Hippocampal formation (tissue), 2 donors: ENCODE measurements around the gene VCL.
"Not testable (repeated sequence)": the region's sequence is repeated elsewhere in the genome, so short reads cannot be mapped to it uniquely, and the experiment has no call there.

Experiments used
- DNase-seq, 2 donors: peaks; one replicate each; lab custom pipeline; 2025; lab: John Stamatoyannopoulos, UW

Gene VCL

DNA sequence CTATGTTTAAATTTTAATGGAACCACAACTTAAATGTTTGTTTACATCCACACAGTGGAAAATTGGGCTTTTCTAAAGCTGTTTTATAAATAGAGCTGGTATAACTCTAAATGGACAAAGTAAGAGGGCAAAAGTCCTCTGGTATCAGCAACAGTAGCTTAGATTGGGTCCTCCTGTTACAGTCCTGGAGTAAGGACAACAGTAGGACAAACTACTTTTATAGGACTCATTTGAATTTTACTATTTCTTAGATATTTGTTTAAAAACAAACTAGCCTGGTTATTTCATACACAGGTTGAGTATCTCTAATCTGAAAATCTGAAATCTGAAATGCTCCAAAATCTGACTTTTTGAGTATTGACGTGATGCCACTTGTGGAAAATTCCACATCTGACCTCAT is 8.4 kb downstream of the VCL start:
- DNase-seq = no peak

GRCh38 chr10:74008212-74008731 is 10.4 kb downstream of the VCL start:
- no peak for DNase-seq

GRCh38 chr10:74011017-74011416 is 13.1 kb downstream of the VCL start:
- no peak for DNase-seq

DNA sequence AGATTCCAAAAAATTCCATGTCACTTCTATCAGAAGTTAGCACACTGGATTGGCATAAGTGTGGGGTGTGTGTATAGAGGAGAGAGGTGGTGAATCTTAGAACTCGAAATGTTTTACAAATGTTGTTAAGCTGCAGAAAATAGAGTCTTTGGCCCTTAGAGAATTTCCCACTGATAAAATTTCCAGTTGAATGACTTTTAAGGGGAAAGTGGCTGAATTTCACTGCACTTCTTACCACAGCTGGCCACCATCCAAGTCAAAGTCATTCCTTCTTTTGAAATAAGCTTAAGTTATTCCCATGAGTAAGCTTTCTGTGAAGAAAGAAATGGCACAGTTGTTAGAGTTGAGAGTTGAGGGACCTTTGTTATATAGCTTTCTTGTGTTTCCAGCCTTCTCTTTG is 13.9 kb downstream of the VCL start:
- no peak for DNase-seq

DNA sequence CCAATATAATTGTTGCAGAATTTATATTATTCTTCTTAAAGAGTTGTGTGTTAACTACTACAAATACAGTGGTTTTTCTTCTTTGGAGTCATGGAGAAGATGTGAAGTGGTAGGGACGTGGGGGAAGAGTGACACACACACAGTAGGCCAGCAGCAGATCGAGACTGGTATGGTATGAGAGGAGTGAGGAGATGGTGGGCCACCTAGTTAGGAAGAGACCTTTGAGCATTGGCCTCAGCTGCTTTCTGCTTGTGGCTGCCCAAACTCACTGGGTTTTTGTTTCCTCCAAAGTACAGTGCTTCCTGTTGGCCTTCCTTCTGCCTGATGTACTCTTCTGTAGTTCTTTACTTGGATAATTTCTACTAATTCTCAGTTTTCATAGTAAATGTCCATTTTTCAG is 14.6 kb downstream of the VCL start:
- DNase-seq = no peak

DNA sequence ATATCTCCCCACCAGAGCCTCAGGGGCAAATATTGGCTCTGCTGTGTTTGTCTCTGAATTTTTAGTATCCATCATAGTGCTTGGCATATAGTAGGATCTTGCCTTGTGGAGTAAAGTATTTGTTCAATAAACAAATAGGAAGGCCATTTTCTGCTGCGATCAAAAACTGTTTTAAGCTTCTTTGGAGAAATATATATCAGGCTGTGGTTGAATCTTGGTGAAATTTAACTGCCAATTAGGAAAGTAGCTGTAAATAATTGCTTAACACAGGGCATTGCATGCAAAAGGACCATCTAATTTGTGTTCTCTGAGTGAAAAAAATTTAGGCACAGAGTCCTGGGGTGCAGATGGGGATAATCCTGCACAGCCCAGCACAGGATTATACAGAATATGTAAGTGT is 15.1 kb downstream of the VCL start:
- no peak for DNase-seq

DNA sequence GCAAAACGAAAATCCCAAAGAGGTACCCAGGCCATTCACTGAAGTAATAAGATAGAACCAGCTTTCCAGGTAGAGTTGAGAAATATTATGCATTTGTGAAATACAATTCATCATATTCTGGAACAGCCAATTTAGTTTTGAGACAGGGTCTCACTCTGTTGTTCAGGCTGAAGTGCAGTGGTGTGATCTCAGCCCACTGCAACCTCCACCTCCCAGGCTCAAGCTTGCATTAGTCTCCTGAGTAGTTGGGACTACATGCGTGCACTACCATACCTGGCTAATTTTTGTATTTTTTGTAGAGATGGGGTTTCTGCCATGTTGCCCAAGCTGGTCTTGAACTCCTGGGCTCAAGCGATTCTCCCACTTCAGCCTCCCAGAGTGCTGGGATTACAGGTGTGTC is 16.7 kb downstream of the VCL start:
- DNase-seq = not testable (repeated sequence)

DNA sequence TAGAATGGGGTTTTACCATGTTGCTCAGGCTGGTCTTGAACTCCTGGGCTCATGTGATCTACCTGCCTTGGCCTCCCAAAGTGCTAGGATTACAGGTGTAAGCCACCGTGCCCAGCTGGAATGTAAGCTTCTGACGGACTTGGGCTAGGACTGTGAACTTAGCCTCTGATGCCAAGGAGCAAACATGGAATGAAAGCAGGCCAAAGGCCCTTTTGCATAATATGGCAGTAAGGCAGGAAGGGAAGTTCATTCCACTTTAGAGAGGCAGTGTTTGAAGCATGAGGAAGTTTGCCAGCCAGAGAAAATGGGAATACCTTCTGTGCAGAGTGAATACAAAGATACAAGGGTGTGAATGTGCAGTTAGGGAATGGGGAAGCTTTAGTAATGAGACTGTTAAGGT is 20.3 kb downstream of the VCL start:
- no peak for DNase-seq

DNA sequence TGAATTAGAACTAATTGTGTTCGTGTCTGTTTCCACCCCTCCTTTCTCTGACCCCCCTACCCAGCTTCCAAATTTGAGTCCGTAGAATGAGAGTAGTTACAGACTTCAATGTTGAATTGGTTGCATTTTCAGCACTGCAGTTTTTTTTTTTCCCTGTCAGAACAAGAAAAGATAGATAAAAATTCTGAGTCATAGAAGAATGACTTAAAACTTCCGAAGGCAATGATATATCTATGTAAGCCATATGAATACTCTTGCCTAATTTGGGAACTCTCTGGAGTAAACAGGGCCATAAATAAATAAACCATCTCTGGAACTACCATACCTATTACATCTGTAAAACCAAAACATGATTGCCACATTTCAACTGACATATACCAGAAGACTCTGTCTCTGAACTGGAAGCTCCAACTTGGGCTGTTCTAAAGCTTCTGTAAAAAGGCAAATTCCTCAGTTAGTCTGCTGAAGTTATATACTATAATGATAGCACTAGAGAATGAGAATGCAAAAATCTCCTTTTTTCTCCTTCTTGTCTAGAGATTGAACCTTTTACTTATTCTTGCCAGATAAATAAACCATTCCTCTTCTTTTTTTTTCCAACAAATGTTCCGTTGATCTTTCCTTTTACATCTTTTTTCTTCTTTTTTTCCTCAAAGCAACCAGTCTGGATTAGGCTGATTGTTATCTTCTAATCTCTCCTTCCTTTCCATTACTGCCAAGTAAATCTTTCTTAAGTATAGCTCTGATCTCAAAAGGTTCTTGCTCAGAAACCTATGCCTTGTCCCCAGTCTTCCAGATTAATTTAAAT is 23.5 kb downstream of the VCL start:
- no peak for DNase-seq

GRCh38 chr10:74022926-74023629 is 25.2 kb downstream of the VCL start:
- DNase-seq = no peak

DNA sequence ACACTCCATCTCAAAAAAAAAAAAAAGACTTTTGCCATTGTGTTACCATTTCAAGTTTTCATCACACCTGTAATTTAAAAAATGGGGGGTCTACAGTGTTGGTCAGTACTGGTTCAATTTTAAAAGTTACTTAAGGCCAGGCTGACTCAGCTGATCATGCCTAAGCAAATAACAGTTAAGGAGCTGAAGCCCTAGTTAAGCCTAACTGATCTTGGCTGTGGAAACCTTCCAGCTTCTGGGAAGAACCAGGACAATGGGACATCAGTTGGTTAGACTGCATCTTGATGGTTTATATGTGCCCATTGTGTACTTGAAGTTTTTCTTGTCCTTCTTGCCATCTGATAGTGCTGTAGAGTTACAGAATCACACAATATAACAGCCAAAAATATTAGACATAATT is 26.7 kb downstream of the VCL start:
- DNase-seq = no peak

DNA sequence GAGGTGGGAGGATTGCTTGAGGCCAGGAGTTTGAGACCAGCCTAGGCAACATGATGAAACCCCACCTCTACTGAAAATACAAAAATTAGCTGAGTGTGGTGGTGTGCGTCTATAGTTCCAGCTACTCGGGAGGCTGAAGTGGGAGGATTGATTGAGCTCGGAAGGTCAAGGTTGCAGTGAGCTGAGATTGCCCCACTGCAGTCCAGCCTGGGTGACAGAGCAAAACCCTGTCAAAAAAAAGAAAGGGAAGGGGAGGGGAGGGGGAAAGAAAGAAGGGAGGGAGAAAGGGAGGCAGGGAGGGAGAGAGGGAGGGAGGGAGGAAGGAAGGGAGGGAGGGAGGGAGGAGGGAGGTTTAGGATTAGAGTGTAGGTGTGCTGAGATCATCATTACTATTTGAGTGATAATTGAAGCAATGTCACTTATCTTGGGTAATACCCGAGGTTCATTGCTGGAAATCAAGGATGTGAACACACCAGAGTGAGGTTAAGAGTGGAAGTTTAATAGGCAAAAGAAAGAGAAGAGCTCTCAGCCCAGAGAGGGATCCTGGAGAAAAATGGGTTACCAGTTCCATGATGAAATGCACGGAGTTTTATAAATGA is 27.6 kb downstream of the VCL start:
- no peak for DNase-seq

DNA sequence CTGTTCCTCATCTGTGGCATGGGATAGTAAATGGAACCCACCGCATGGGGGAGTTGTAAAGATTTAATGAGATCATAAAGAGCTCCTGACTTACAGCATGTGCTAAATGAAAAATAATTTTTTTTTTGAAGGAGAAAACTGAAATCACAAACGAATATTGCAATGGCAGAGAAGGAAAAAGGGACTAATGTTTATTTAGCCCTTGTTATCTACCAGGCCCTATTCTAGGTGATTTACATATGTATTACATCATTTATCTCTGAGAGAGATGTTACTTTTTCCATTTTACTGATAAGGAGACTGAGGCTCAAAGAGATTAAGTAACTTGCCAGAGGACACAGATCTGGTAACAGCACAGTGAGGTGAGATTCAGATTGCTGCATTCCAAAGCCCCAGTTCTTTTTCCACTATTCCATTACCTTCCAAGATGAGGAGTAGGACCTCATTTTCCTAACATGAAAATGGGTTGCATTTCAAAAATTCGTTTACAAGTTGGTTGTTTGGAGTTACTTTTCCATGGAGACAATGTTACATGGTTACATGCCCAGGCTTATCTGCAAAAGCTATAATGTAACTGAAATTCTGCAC is 28.6 kb downstream of the VCL start:
- DNase-seq = no peak

GRCh38 chr10:74027702-74028101 is 29.8 kb downstream of the VCL start:
- DNase-seq = no peak

DNA sequence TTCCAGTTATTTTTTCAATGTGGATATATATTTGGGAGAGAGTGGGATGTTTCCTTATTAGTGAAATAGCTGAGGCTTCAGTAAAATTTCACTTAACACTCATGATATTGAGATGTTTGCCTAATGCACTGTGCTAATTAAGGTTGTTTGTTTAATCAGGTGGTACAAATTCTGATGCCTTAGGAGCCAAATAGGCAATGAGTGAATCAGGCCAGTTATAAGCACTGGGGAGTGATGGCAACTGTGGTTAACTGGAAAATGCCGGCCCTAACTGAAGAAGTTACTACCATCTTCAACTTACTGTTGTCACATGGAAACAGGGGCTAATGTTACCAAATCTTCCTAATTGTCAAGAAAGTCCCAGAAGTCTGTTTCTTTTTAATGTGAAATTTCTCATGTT is 32.0 kb downstream of the VCL start:
- no peak for DNase-seq

GRCh38 chr10:74032208-74032607 is 34.3 kb downstream of the VCL start:
- not testable (repeated sequence) for DNase-seq

GRCh38 chr10:74032900-74033655 is 35.2 kb downstream of the VCL start:
- no peak for DNase-seq

GRCh38 chr10:74033702-74034101 is 35.8 kb downstream of the VCL start:
- DNase-seq = no peak

DNA sequence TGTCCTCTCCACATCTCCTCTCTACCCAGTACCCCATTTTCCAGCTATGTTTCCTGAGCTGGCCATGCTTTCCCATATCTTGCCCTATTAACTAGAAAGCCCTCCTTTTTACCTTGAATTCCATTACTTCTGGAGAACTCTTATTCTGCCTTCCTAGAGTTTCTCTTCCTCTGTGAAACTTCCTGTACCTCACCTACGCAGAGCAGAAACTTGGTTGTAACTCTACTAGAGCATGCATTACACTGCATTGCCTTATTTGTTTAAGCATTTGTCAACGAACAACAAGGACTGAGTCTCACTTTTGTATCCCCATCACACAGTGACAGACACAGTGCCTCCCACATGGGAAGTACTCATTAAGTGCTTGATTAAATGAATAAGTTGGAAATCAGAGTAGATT is 36.4 kb downstream of the VCL start:
- DNase-seq = no peak

GRCh38 chr10:74035303-74035702 is 37.4 kb downstream of the VCL start:
- no peak for DNase-seq

DNA sequence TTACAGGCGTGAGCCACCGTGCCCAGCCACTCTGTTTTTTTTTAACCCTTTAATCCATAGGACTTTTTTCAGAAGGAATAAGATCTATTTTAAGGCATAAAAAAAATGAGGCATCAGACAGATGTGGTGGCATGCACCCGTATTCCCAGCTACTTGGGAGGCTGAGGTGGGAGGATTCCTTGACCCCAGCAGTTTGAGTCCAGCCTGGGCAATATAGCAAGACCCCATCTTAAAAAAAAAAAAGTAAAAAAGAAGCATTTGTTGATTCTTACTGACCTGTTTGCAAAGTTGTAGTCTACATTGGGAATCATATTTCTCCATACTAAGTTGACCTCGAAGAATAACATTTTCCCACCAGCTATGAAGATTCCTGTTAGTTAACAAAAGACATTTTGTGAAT is 38.6 kb downstream of the VCL start:
- no peak for DNase-seq
